WTC11 (cell line): Measurements from ENCODE around the gene PSMG4. TPM values are rescaled to one million over a fixed set of nuclear protein-coding genes. Genes with fewer than 3 reads are reported as not detected.

ENCODE experiments used
- ATAC-seq: fragments of 200-7000 bp; cut with Tn5 transposase; 2 replicates; pipeline ENCODE4 v1.10.0; 2021; ENCODE audit warnings: mild to moderate bottlenecking, moderate library complexity
- CTCF ChIA-PET: fragments of 300-600 bp; sonication (Branson Sonifier 250); formaldehyde crosslinking; loops from one replicate; lab custom pipeline; 2021; ENCODE audit warnings: antibody characterized with exemption; lab: Charles Lee
- POLR2A ChIA-PET: fragments of 350-600 bp; sonication (Branson Sonifier 250); formaldehyde crosslinking; loops from one replicate; lab custom pipeline; 2021; ENCODE audit warnings: antibody characterized with exemption; lab: Charles Lee
- DNase-seq: peaks from one replicate; pipeline ENCODE4 v3.0.0; 2021; ENCODE audit warnings: low spot score
- H3K27ac Mint-ChIP-seq: 2 replicates; pipeline ENCODE4 v1.8.0; 2021; ENCODE audit warnings: mixed read lengths
- H3K27me3 Mint-ChIP-seq: 2 replicates; pipeline ENCODE4 v1.8.0; 2021; ENCODE audit warnings: low read depth, mild to moderate bottlenecking, moderate library complexity, mixed read lengths
- H3K36me3 Mint-ChIP-seq: 2 replicates; pipeline ENCODE4 v1.8.0; 2021; ENCODE audit warnings: mixed read lengths
- H3K4me1 Mint-ChIP-seq: 2 replicates; pipeline ENCODE4 v1.8.0; 2022; ENCODE audit warnings: mixed read lengths
- H3K4me3 Mint-ChIP-seq: 2 replicates; pipeline ENCODE4 v1.8.0; 2021; ENCODE audit warnings: mild to moderate bottlenecking, moderate library complexity, mixed read lengths
- H3K9me3 Mint-ChIP-seq: 2 replicates; pipeline ENCODE4 v1.8.0; 2021; ENCODE audit warnings: mixed read lengths
- ATF3 ChIP-seq: sonication (generic); formaldehyde crosslinking; conservative IDR thresholded peaks from 2 replicates; pipeline ENCODE4 v1.8.1; 2022; ENCODE audit warnings: mild to moderate bottlenecking, missing genetic modification reagents
- ELF4 ChIP-seq: sonication (generic); formaldehyde crosslinking; IDR thresholded peaks from 2 replicates; pipeline ENCODE4 v1.8.1; 2022; ENCODE audit warnings: low read depth, mild to moderate bottlenecking, moderate library complexity, missing genetic modification reagents
- IRF2 ChIP-seq: sonication (generic); formaldehyde crosslinking; IDR thresholded peaks from 2 replicates; pipeline ENCODE4 v1.8.0; 2022; ENCODE audit warnings: low read depth, missing genetic modification reagents, borderline replicate concordance
- MAX ChIP-seq: sonication (generic); formaldehyde crosslinking; IDR thresholded peaks from 2 replicates; pipeline ENCODE4 v1.8.0; 2022; ENCODE audit warnings: mild to moderate bottlenecking, missing genetic modification reagents
- NFATC4 ChIP-seq: fragments of 250-450 bp; sonication (Bioruptor Pico); IDR thresholded peaks from 2 replicates; pipeline ENCODE4 v1.9.0; 2021; ENCODE audit warnings: mild to moderate bottlenecking
- NR3C1 ChIP-seq: sonication (generic); formaldehyde crosslinking; conservative IDR thresholded peaks from 2 replicates; pipeline ENCODE4 v1.8.1; 2023; ENCODE audit warnings: low read depth, mild to moderate bottlenecking, missing genetic modification reagents
- PRRX2 ChIP-seq: fragments of 250-450 bp; sonication (Bioruptor Pico); IDR thresholded peaks from 2 replicates; pipeline ENCODE4 v1.8.0; 2021; ENCODE audit warnings: mild to moderate bottlenecking
- SOX15 ChIP-seq: fragments of 250-450 bp; sonication (Bioruptor Pico); IDR thresholded peaks from 2 replicates; pipeline ENCODE4 v1.9.0; 2021; ENCODE audit warnings: mild to moderate bottlenecking
- SP1 ChIP-seq: sonication (generic); formaldehyde crosslinking; conservative IDR thresholded peaks from 2 replicates; pipeline ENCODE4 v1.8.1; 2022; ENCODE audit warnings: missing genetic modification reagents
- TCF7 ChIP-seq: sonication (generic); formaldehyde crosslinking; IDR thresholded peaks from 2 replicates; pipeline ENCODE4 v1.8.0; 2022; ENCODE audit warnings: mild to moderate bottlenecking, low read depth, missing genetic modification reagents, moderate library complexity
- TEAD1 ChIP-seq: sonication (generic); formaldehyde crosslinking; IDR thresholded peaks from 2 replicates; pipeline ENCODE4 v1.8.0; 2022; ENCODE audit warnings: mild to moderate bottlenecking, missing genetic modification reagents
- ZBTB21 ChIP-seq: sonication (generic); formaldehyde crosslinking; IDR thresholded peaks from 2 replicates; pipeline ENCODE4 v1.8.1; 2023; ENCODE audit warnings: mild to moderate bottlenecking, missing genetic modification reagents, borderline replicate concordance
- total RNA-seq: library from RNA; stranded (reverse); gene quantifications from 3 replicates; pipeline ENCODE4 v1.2.3, GENCODE V29; 2021
- TF ChIP-seq, protein P1 (sequence below): sonication (generic); formaldehyde crosslinking; IDR thresholded peaks from 2 replicates; pipeline ENCODE4 v1.8.1; 2022; ENCODE audit warnings: mild to moderate bottlenecking, moderate library complexity, missing genetic modification reagents
- TF ChIP-seq, protein P2 (sequence below): sonication (generic); formaldehyde crosslinking; IDR thresholded peaks from 2 replicates; pipeline ENCODE4 v1.8.0; 2022; ENCODE audit warnings: missing genetic modification reagents
- TF ChIP-seq, protein P3 (sequence below): fragments of 200-600 bp; IDR thresholded peaks from 2 replicates; pipeline ENCODE4 v1.8.0; 2022; ENCODE audit warnings: antibody characterized with exemption
- TF ChIP-seq, protein P4 (sequence below): sonication (generic); formaldehyde crosslinking; IDR thresholded peaks from 2 replicates; pipeline ENCODE4 v1.8.0; 2023; ENCODE audit warnings: mild to moderate bottlenecking, missing genetic modification reagents
- TF ChIP-seq, protein P5 (sequence below): fragments of 250-450 bp; sonication (Bioruptor Pico); IDR thresholded peaks from 2 replicates; pipeline ENCODE4 v1.9.0; 2021; ENCODE audit warnings: moderate library complexity, mild to moderate bottlenecking, inconsistent platforms, borderline replicate concordance

Gene PSMG4
- total RNA-seq, 1 experiment from 2014 or later = 38.2 TPM

DNA sequence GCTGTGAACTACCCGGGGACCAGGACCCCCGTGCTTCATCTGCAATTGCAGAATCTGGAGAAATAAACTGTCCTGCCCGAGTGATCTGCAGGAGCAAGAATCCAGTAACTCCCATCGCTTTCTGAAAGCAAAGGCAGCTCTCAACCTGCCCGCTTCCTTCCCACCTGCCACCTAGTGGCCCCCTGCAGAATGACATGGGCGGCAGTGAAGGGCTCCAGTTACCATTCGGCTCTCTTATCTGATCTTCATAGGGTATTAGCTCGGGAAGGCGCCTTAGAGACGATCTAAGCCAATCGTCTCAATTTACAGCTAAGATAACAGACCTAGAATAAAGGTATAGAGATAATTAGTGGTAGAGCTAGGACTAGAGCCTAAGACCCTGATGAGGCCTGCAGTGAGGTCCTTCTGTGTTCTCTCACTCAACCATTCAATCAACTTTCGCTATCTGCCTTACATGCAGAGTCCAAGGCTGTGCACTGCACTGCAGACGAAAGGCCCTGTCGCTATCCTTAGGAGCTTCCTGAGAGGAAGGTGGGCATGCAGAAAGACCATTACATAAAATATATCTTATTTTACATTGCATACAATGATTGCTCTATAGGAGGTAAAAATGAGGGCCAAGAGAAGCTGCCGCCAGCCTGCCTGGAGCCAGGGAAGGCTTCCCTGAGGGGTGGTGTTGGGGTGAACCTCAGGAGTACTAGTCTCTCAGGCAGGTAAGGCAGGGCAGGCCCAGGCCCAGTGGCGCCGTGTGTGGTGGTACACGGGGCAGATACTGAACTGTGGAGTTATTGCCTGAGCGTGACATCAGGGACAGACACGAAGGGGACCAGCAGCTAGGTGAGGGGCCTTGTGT lies 7.1 kb upstream of the PSMG4 start:
- H3K36me3 Mint-ChIP-seq = peaks cover 17% of the 10 kb centered on the region
- POLR2A ChIA-PET = interaction anchor here (1.1 to 1.5 kb wide), 2 partner anchors 89 to 93 kb away, joined by 3 to 4 read pairs; no protein-coding TSS in a partner anchor
- CTCF ChIA-PET = interaction anchor here (0.7 to 3.4 kb wide), 58 partner anchors 8 to 769 kb away, joined by 3 to 66 read pairs (median 4); partner anchors contain the start of genes BPHL, FAM50B, MYLK4 and NQO2

More for the DNA sequence above, 7.1 kb upstream of the PSMG4 start:
- Mint-ChIP-seq H3K4me1 (peaks cover 37% of the 10 kb centered on the region), H3K27me3 (peaks cover 17% of the 10 kb centered on the region), H3K4me3 (no peak overlapping the region), H3K9me3 (peaks cover 19% of the 10 kb centered on the region), H3K27ac (no peak overlapping the region)
- ATAC-seq = peak; percentile 92
- DNase-seq = peak; percentile 91
- TF ChIP-seq IRF2 (no peak), SP1 (CRISPR knock-in tag) (0 out of 2 replicates have a peak, but pooled peaks have one; percentile 30), ELF4 (CRISPR knock-in tag) (no peak), SOX15 (CRISPR knock-in tag) (no peak), PRRX2 (CRISPR knock-in tag) (no peak), MAX (CRISPR knock-in tag) (no peak), ZBTB21 (no peak), NFATC4 (CRISPR knock-in tag) (no peak), ATF3 (CRISPR knock-in tag) (no peak), TCF7 (CRISPR knock-in tag) (no peak), NR3C1 (CRISPR knock-in tag) (no peak), TEAD1 (CRISPR knock-in tag) (no peak)
- TF ChIP-seq, protein P1, sequence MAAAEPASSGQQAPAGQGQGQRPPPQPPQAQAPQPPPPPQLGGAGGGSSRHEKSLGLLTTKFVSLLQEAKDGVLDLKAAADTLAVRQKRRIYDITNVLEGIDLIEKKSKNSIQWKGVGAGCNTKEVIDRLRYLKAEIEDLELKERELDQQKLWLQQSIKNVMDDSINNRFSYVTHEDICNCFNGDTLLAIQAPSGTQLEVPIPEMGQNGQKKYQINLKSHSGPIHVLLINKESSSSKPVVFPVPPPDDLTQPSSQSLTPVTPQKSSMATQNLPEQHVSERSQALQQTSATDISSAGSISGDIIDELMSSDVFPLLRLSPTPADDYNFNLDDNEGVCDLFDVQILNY (CRISPR knock-in tag) = no peak
- TF ChIP-seq, protein P2, sequence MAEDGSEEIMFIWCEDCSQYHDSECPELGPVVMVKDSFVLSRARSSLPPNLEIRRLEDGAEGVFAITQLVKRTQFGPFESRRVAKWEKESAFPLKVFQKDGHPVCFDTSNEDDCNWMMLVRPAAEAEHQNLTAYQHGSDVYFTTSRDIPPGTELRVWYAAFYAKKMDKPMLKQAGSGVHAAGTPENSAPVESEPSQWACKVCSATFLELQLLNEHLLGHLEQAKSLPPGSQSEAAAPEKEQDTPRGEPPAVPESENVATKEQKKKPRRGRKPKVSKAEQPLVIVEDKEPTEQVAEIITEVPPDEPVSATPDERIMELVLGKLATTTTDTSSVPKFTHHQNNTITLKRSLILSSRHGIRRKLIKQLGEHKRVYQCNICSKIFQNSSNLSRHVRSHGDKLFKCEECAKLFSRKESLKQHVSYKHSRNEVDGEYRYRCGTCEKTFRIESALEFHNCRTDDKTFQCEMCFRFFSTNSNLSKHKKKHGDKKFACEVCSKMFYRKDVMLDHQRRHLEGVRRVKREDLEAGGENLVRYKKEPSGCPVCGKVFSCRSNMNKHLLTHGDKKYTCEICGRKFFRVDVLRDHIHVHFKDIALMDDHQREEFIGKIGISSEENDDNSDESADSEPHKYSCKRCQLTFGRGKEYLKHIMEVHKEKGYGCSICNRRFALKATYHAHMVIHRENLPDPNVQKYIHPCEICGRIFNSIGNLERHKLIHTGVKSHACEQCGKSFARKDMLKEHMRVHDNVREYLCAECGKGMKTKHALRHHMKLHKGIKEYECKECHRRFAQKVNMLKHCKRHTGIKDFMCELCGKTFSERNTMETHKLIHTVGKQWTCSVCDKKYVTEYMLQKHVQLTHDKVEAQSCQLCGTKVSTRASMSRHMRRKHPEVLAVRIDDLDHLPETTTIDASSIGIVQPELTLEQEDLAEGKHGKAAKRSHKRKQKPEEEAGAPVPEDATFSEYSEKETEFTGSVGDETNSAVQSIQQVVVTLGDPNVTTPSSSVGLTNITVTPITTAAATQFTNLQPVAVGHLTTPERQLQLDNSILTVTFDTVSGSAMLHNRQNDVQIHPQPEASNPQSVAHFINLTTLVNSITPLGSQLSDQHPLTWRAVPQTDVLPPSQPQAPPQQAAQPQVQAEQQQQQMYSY (CRISPR knock-in tag) = no peak
- TF ChIP-seq, protein P3, sequence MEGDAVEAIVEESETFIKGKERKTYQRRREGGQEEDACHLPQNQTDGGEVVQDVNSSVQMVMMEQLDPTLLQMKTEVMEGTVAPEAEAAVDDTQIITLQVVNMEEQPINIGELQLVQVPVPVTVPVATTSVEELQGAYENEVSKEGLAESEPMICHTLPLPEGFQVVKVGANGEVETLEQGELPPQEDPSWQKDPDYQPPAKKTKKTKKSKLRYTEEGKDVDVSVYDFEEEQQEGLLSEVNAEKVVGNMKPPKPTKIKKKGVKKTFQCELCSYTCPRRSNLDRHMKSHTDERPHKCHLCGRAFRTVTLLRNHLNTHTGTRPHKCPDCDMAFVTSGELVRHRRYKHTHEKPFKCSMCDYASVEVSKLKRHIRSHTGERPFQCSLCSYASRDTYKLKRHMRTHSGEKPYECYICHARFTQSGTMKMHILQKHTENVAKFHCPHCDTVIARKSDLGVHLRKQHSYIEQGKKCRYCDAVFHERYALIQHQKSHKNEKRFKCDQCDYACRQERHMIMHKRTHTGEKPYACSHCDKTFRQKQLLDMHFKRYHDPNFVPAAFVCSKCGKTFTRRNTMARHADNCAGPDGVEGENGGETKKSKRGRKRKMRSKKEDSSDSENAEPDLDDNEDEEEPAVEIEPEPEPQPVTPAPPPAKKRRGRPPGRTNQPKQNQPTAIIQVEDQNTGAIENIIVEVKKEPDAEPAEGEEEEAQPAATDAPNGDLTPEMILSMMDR = peak; percentile 98
- TF ChIP-seq, protein P4, sequence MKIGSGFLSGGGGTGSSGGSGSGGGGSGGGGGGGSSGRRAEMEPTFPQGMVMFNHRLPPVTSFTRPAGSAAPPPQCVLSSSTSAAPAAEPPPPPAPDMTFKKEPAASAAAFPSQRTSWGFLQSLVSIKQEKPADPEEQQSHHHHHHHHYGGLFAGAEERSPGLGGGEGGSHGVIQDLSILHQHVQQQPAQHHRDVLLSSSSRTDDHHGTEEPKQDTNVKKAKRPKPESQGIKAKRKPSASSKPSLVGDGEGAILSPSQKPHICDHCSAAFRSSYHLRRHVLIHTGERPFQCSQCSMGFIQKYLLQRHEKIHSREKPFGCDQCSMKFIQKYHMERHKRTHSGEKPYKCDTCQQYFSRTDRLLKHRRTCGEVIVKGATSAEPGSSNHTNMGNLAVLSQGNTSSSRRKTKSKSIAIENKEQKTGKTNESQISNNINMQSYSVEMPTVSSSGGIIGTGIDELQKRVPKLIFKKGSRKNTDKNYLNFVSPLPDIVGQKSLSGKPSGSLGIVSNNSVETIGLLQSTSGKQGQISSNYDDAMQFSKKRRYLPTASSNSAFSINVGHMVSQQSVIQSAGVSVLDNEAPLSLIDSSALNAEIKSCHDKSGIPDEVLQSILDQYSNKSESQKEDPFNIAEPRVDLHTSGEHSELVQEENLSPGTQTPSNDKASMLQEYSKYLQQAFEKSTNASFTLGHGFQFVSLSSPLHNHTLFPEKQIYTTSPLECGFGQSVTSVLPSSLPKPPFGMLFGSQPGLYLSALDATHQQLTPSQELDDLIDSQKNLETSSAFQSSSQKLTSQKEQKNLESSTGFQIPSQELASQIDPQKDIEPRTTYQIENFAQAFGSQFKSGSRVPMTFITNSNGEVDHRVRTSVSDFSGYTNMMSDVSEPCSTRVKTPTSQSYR (CRISPR knock-in tag) = no peak
- TF ChIP-seq, protein P5, sequence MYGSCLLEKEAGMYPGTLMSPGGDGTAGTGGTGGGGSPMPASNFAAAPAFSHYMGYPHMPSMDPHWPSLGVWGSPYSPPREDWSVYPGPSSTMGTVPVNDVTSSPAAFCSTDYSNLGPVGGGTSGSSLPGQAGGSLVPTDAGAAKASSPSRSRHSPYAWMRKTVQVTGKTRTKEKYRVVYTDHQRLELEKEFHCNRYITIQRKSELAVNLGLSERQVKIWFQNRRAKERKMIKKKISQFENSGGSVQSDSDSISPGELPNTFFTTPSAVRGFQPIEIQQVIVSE (CRISPR knock-in tag) = no peak
